Cardiac muscle cell (in vitro differentiated cells and primary cell): ENCODE results near the gene TMEM18. TPM values are rescaled to one million over a fixed set of nuclear protein-coding genes. Genes with fewer than 3 reads are reported as not detected.

Experiments
- DNase-seq, 2 donors: peaks; one replicate each; pipeline versions ENCODE4 v3.0.0 to v3.0.0-alpha.2; 2010 to 2017; ENCODE audit warnings: low read depth in 1 of 2, low spot score in 1 of 2
- H3K27ac ChIP-seq: fragments of 200-600 bp; sonication (generic); 2 replicates; pipeline ENCODE4 v1.5.1; 2016
- H3K27me3 ChIP-seq: fragments of 200-600 bp; sonication (generic); 2 replicates; pipeline ENCODE4 v1.6.0; 2016; ENCODE audit warnings: control low read depth
- H3K36me3 ChIP-seq: fragments of 200-600 bp; sonication (generic); 2 replicates; pipeline ENCODE4 v1.5.1; 2016; ENCODE audit warnings: control low read depth
- H3K4me1 ChIP-seq: fragments of 200-600 bp; sonication (generic); 2 replicates; pipeline ENCODE4 v1.8.1; 2017; ENCODE audit warnings: low read depth, mild to moderate bottlenecking, mixed run types
- H3K4me3 ChIP-seq: fragments of 200-600 bp; sonication (generic); 2 replicates; pipeline ENCODE4 v1.5.1; 2016; ENCODE audit warnings: mild to moderate bottlenecking
- H3K9me3 ChIP-seq: fragments of 200-600 bp; sonication (generic); 2 replicates; pipeline ENCODE4 v1.5.1; 2017; ENCODE audit warnings: low read depth, mild to moderate bottlenecking, control low read depth
- polyA plus RNA-seq: library from polyadenylated mRNA; unstranded; fragments of >200 nt; fragmentation: Nextera tagmentation; extraction: Ambion mirVana; gene quantifications from 2 replicates; pipeline ENCODE4 v1.2.1, GENCODE V29; 2016
- total RNA-seq: library from RNA; depleted of rRNA; stranded (reverse); fragments of >200 nt; gene quantifications from 2 replicates; pipeline ENCODE4 v1.2.3, GENCODE V29; 2016
- TF ChIP-seq, protein P1 (sequence below): IDR thresholded peaks from 2 replicates; pipeline ENCODE4 v1.5.1; 2012; ENCODE audit warnings: low read depth, mild to moderate bottlenecking, low read length

The TMEM18 gene
- total and polyA plus RNA-seq, 2 experiments from 2014 or later, result 38.3 to 42.1 TPM

DNA sequence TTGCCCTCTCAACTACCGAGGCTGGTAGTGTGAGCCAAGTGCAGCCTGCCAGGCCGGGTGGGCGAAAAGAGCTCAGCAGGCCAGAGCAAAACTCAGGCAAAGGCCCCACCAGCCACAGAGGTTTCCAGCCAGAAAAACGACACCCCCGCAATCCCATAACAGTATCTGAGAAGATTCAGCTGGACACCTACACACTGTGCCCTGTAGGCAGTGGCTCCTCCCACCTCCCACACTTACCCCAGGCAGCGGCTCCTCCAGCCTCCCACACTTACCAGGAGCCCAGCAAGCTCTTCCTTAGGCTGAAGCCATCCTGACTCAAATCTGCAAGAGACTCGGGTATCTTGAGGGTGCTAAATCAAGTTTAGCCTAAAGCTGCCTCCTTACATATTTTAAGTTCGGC is 15.6 kb upstream of the TMEM18 start:
- Histone ChIP-seq H3K4me3 (no peak overlapping the region), H3K27ac (no peak overlapping the region), H3K27me3 (no peaks in the 10 kb centered on the region), H3K4me1 (no peaks in the 10 kb centered on the region), H3K36me3 (no peaks in the 10 kb centered on the region), H3K9me3 (no peaks in the 10 kb centered on the region)
- no peak for DNase-seq
- TF ChIP-seq, protein P1, sequence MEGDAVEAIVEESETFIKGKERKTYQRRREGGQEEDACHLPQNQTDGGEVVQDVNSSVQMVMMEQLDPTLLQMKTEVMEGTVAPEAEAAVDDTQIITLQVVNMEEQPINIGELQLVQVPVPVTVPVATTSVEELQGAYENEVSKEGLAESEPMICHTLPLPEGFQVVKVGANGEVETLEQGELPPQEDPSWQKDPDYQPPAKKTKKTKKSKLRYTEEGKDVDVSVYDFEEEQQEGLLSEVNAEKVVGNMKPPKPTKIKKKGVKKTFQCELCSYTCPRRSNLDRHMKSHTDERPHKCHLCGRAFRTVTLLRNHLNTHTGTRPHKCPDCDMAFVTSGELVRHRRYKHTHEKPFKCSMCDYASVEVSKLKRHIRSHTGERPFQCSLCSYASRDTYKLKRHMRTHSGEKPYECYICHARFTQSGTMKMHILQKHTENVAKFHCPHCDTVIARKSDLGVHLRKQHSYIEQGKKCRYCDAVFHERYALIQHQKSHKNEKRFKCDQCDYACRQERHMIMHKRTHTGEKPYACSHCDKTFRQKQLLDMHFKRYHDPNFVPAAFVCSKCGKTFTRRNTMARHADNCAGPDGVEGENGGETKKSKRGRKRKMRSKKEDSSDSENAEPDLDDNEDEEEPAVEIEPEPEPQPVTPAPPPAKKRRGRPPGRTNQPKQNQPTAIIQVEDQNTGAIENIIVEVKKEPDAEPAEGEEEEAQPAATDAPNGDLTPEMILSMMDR, result no peak

DNA sequence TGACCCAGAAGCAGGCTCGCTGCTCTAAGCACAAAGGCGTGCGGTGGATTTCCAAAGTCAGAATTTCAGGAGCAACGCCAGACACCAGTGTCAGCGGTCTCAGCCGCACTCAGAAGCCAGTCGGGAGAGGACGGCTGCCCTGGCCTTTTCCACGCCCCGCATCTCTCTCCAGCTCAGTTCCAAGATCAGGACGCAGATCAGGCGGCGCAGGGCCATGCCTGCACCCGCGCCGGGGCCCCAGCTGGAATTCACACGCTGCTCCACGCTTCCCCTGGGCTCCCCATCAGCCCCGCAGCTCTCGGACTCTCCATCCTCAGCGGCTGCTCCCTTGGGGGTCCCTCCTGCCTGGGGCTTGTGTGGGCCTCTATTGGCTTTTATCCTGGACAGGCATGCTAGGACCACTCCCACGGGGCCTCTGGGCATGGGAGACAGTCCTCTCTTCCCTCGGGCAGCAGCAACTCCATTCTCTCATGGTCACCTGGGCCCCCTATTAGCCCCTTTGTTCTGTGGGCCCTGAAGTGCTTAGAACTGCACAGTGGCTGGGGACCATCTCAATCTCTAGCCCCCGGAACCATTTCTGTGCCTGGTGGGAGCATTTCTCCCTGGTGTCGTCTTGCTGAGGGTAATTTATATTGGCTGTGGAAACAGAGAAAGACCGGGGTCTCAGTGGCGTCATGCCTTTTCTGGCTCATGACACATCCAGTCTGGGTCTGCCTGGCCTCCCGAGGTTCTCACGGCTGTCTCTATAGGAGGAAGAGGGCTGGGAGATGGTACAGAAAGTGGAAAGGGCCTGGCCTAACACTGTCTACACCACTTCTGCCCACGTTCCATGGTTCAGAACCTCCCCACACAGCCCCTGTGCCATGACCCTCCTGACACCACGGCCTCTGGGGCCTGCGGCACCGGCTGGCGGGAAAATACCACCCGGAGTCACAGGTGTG is 14.9 kb upstream of the TMEM18 start:
- TF ChIP-seq, protein P1, result no peak
- DNase-seq, result no peak
- no peaks in the 10 kb centered on the region for H3K4me1 ChIP-seq

DNA sequence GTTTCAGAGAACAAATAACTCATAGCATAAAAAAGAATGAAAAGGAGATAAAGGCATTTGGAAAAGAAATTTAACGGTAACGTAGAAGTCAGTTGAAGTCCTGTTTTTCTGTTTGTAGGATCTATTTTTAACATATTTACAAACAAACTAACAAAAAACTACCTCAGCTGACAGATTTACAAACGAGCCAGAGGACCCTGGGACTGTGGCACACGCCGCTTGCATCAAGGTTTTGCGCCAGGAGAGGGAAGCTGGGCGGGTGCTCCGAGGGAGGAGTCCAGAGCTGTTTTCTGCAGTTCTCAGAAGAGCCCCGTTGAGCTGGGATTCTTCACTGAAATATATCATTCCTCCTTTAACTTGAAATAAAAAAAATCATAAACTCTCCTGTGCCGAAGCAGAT is 13.6 kb upstream of the TMEM18 start:
- TF ChIP-seq, protein P1, result no peak
- Histone ChIP-seq H3K4me3 (no peak overlapping the region), H3K27me3 (no peaks in the 10 kb centered on the region), H3K36me3 (no peaks in the 10 kb centered on the region), H3K27ac (no peak overlapping the region), H3K9me3 (no peaks in the 10 kb centered on the region), H3K4me1 (no peaks in the 10 kb centered on the region)
- no peak for DNase-seq

More for the DNA sequence above, 14.9 kb upstream of the TMEM18 start:
- Histone ChIP-seq H3K9me3 (no peaks in the 10 kb centered on the region), H3K27ac (no peak overlapping the region), H3K27me3 (no peaks in the 10 kb centered on the region), H3K4me3 (no peak overlapping the region), H3K36me3 (no peaks in the 10 kb centered on the region)

- Histone ChIP-seq H3K27me3 (no peaks in the 10 kb centered on the region), H3K36me3 (no peaks in the 10 kb centered on the region), H3K27ac (no peak overlapping the region), H3K4me3 (no peak overlapping the region), H3K9me3 (no peaks in the 10 kb centered on the region), H3K4me1 (no peaks in the 10 kb centered on the region)
- no peak for DNase-seq
- TF ChIP-seq, protein P1, result no peak
Observed at GRCh38 chr2:689877-690510, 12.8 kb upstream of the TMEM18 start.

GRCh38 chr2:689237-689636 is 12.0 kb upstream of the TMEM18 start:
- DNase-seq, result no peak
- no peaks in the 10 kb centered on the region for H3K36me3 ChIP-seq
- TF ChIP-seq, protein P1, result no peak
- no peaks in the 10 kb centered on the region for H3K27me3 ChIP-seq
- no peaks in the 10 kb centered on the region for H3K4me1 ChIP-seq
- H3K4me3 ChIP-seq, result no peak overlapping the region
- H3K27ac ChIP-seq, result no peak overlapping the region
- no peaks in the 10 kb centered on the region for H3K9me3 ChIP-seq
